NCI-H774 (cell line): Measurements from ENCODE around the gene NAA80.
A peak's percentile ranks its signal among the peaks of the same experiment; 100 is the strongest.
"Not testable (repeated sequence)": the region's sequence is repeated elsewhere in the genome, so short reads cannot be mapped to it uniquely, and the experiment has no call there.

Experiments used
- DNase-seq: peaks from one replicate; lab custom pipeline; 2025; lab: John Stamatoyannopoulos, UW

Gene NAA80

GRCh38 chr3:50290161-50290641 lies 9.0 kb downstream of the NAA80 start:
- DNase-seq = no peak

GRCh38 chr3:50289130-50289529 lies 10.1 kb downstream of the NAA80 start:
- no peak for DNase-seq

- DNase-seq = no peak
Observed at GRCh38 chr3:50288387-50289007, 10.7 kb downstream of the NAA80 start.

- DNase-seq = no peak
Observed at GRCh38 chr3:50287262-50287661, 11.9 kb downstream of the NAA80 start.

GRCh38 chr3:50286322-50287227 lies 12.6 kb downstream of the NAA80 start:
- no peak for DNase-seq

- DNase-seq = not testable (repeated sequence)
Observed at GRCh38 chr3:50284121-50284520, 15.1 kb downstream of the NAA80 start.

GRCh38 chr3:50279255-50280016 lies 19.8 kb downstream of the NAA80 start:
- DNase-seq = no peak

- no peak for DNase-seq
Observed at GRCh38 chr3:50278880-50279224, 20.4 kb downstream of the NAA80 start, which contains the start of gene LSMEM2. TSS of gene LSMEM2 (plus strand) at chr3:50279087. CDS start at chr3:50279114, 27 bp downstream.

- no peak for DNase-seq
Observed at GRCh38 chr3:50278123-50278879, 20.9 kb downstream of the NAA80 start.

GRCh38 chr3:50276762-50277101 lies 22.5 kb downstream of the NAA80 start:
- no peak for DNase-seq

GRCh38 chr3:50275996-50276761 lies 23.0 kb downstream of the NAA80 start:
- no peak for DNase-seq

- DNase-seq = no peak
Observed at GRCh38 chr3:50275141-50275995, 23.8 kb downstream of the NAA80 start.

GRCh38 chr3:50274371-50275104 lies 24.7 kb downstream of the NAA80 start:
- DNase-seq = peak; percentile 21

GRCh38 chr3:50273689-50274065 lies 25.5 kb downstream of the NAA80 start:
- no peak for DNase-seq

GRCh38 chr3:50272911-50273688 lies 26.1 kb downstream of the NAA80 start:
- DNase-seq = peak; percentile 56

GRCh38 chr3:50272538-50272910 lies 26.7 kb downstream of the NAA80 start:
- DNase-seq = not testable (repeated sequence)

- no peak for DNase-seq
Observed at GRCh38 chr3:50271314-50271936, 27.8 kb downstream of the NAA80 start.
